GM12801 (cell line): Measurements from ENCODE around the gene LDLRAD3.

Source experiments
- CTCF ChIP-seq: IDR thresholded peaks from one replicate; pipeline ENCODE4 v1.5.1; 2011; ENCODE audit warnings: control low read depth; ENCODE audit not compliant: insufficient read length; ENCODE audit errors: extremely low read depth

Gene LDLRAD3

DNA sequence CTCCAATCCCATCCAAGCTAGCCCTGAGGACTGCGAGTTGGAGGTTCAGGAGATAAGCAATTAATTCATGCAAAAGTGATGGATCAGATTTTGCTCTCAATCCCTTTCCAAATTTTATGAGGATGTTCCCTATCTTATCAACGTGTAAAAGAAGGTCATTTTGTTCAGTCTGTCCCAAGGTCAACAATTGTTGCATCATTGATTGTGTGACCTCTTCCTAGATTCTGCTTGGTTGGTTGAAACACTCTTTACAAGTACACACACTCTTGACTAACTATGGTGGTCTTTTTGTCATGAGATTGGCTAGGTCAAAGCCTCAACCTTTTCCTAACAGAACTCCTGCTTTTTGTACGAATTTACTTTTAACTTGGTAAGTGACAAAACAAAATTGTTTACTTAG, 303.6 kb downstream of the LDLRAD3 start:
- no peak for TF ChIP-seq CTCF

- no peak for TF ChIP-seq CTCF
Measured at GRCh38 chr11:36248436-36248835, 304.6 kb downstream of the LDLRAD3 start.

DNA sequence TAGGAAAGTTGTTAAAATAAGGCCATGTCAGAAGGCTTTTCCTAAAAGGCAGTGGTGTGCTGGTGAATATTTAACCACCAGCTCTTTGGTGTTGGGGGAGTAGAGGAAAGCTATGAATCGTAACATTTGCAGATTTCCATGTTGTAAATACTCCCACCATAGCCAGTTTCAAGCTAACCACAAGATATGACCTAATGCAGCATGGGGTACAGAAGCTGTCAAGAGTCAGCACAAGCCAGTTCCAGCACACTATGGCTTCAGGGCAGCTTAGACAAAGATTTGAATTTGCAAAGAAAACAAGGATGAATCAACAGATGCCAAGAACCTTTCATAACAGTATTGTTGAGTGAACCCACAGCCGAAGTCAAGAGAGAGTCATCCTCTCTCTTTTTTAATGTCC, 305.4 kb downstream of the LDLRAD3 start:
- TF ChIP-seq CTCF: no peak

- TF ChIP-seq CTCF: no peak
Measured at GRCh38 chr11:36251823-36252222, 308.0 kb downstream of the LDLRAD3 start.

- TF ChIP-seq CTCF: no peak
Measured at GRCh38 chr11:36253238-36253637, 309.4 kb downstream of the LDLRAD3 start.

DNA sequence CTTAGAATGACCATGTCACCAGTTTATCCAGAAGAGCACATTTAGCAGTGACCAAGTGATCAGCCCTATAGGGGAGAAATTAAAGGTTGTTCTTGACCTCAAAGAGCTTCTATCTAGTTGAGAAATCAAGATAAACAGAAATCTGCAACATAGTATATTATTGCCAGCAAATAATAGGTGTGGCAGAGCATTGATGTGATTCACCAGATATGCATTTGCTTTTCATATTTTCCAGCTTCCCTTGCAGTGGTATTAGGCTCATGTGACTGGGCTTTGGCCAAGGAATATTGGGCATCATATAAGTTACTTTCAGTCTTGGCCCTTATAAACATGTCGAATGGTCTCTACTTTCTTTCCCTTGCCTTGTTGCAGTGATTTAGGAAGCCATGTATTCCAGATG, 310.9 kb downstream of the LDLRAD3 start:
- no peak for TF ChIP-seq CTCF

DNA sequence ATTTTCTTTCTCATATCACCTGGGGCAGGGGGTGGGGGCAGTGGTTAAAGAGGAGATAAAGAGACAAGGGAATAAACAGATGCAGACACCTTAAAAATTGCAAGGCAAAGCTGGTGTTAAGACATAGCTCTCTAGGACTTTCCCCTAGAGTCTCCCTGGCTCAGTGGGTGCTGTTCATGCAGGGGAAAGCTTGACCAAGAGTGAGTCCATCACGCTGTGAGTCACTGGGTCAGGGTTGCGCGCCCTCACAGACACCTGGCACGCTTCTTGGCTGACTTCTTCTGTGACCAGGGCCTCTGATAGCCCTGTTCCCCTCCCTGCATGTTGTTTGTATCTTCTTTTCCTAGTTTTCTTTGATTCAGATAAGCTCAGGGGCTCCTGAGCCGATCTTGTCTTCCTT, 313.5 kb downstream of the LDLRAD3 start:
- TF ChIP-seq CTCF: no peak
